SK-N-SH (cell line): Measurements from ENCODE around the gene CEP63. TPM values are rescaled to one million over a fixed set of nuclear protein-coding genes. Genes with fewer than 3 reads are reported as not detected.

Experiments
- CTCF ChIA-PET: fragments of 300-600, 350-600 bp; formaldehyde crosslinking; extraction: SDS; loops from one replicate; lab custom pipeline; 2021; lab: Yijun Ruan, JAX
- POLR2A ChIA-PET: fragments of 350-600 bp; sonication (Branson Sonifier 250); formaldehyde crosslinking; extraction: SDS; loops from one replicate; lab custom pipeline; 2020; ENCODE audit warnings: antibody characterized with exemption, inconsistent platforms; lab: Yijun Ruan, JAX
- DNase-seq: peaks from one replicate; pipeline ENCODE4 v3.0.0; 2012
- H2AFZ ChIP-seq: fragments of 200-600 bp; sonication (generic); 2 replicates; pipeline ENCODE4 v1.8.1; 2016; ENCODE audit warnings: antibody characterized with exemption, mild to moderate bottlenecking, low read depth
- H3F3A ChIP-seq: fragments of 200-600 bp; sonication (generic); replicated peaks from 2 replicates; pipeline ENCODE3; 2016; ENCODE audit warnings: antibody characterized with exemption, mild to moderate bottlenecking; ENCODE audit not compliant: insufficient read depth
- H3K27ac ChIP-seq, 2 experiments: fragments of 200-500 bp in 1 of 2; fragments of 200-600 bp in 1 of 2; sonication (Bioruptor generic) in 1 of 2; sonication (generic), shearing (Covaris generic) in 1 of 2; 2 replicates each; pipeline versions ENCODE4 v1.5.1 to v1.6.1; 2014 to 2016; ENCODE audit warnings: low read depth in 2 of 2, inconsistent platforms in 1 of 2, low read length in 1 of 2, mild to moderate bottlenecking in 1 of 2, mixed read lengths in 1 of 2
- H3K27me3 ChIP-seq: fragments of 200-600 bp; sonication (generic), shearing (Covaris generic); 2 replicates; pipeline ENCODE4 v1.6.1; 2016; ENCODE audit warnings: mixed run types; ENCODE audit not compliant: insufficient read depth
- H3K36me3 ChIP-seq, 2 experiments: fragments of 200-500 bp in 1 of 2; fragments of 200-600 bp in 1 of 2; sonication (Bioruptor generic) in 1 of 2; sonication (generic) in 1 of 2; replicated peaks in 1 of 2; 2 replicates each; pipeline versions ENCODE3 to v1.5.1; 2014 to 2016; ENCODE audit warnings: low read length in 1 of 2, mild to moderate bottlenecking in 1 of 2; ENCODE audit not compliant: insufficient read depth in 2 of 2, control insufficient read depth in 1 of 2
- H3K4me1 ChIP-seq, 2 experiments: fragments of 200-500 bp in 1 of 2; fragments of 200-600 bp in 1 of 2; sonication (Bioruptor generic) in 1 of 2; sonication (generic), shearing (Covaris generic) in 1 of 2; 2 replicates each; pipeline versions ENCODE4 v1.5.1 to v1.6.1; 2014 to 2016; ENCODE audit warnings: low read depth in 1 of 2, low read length in 1 of 2, mixed run types in 1 of 2; ENCODE audit not compliant: insufficient read depth in 2 of 2, control insufficient read depth in 1 of 2
- H3K4me2 ChIP-seq: fragments of 200-600 bp; sonication (generic), shearing (Covaris generic); 2 replicates; pipeline ENCODE4 v1.6.1; 2017; ENCODE audit warnings: mixed run types
- H3K4me3 ChIP-seq, 2 experiments: fragments of 200-500 bp in 1 of 2; fragments of 200-600 bp in 1 of 2; sonication (Bioruptor generic) in 1 of 2; sonication (generic), shearing (Covaris generic) in 1 of 2; 2 replicates each; pipeline versions ENCODE4 v1.5.1 to v1.8.1; 2014 to 2016; ENCODE audit warnings: low read depth in 2 of 2, inconsistent platforms in 1 of 2, low read length in 1 of 2, mild to moderate bottlenecking in 1 of 2, mixed read lengths in 1 of 2, moderate library complexity in 1 of 2
- H3K79me2 ChIP-seq: fragments of 200-600 bp; sonication (generic); 2 replicates; pipeline ENCODE4 v1.8.1; 2017; ENCODE audit warnings: mild to moderate bottlenecking; ENCODE audit not compliant: insufficient read depth
- H3K9ac ChIP-seq: fragments of 200-600 bp; sonication (generic); 2 replicates; pipeline ENCODE4 v1.6.1; 2017; ENCODE audit warnings: mixed run types
- H3K9me2 ChIP-seq: fragments of 200-600 bp; sonication (generic); 2 replicates; pipeline ENCODE4 v1.6.1; 2017; ENCODE audit warnings: mixed run types
- H3K9me3 ChIP-seq: fragments of 200-600 bp; sonication (generic); 2 replicates; pipeline ENCODE4 v1.6.1; 2017; ENCODE audit warnings: mixed run types, mild to moderate bottlenecking, moderate library complexity
- H4K20me1 ChIP-seq: fragments of 200-600 bp; sonication (generic); 2 replicates; pipeline ENCODE4 v1.6.1; 2017; ENCODE audit warnings: mild to moderate bottlenecking, mixed run types; ENCODE audit not compliant: insufficient read depth
- CHD2 ChIP-seq: fragments of 150-350 bp; IDR thresholded peaks from 2 replicates; pipeline ENCODE4 v1.6.1; 2018; ENCODE audit warnings: low read length; ENCODE audit not compliant: partially characterized antibody
- CTCF ChIP-seq: fragments of 200-600 bp; sonication (generic); IDR thresholded peaks from 2 replicates; pipeline ENCODE4 v1.6.1; 2017; ENCODE audit warnings: antibody characterized with exemption, mild to moderate bottlenecking, moderate library complexity
- EP300 ChIP-seq, 2 experiments: IDR thresholded peaks; 2 replicates each; pipeline versions ENCODE4 v1.4.0 to v1.6.1; 2012; ENCODE audit warnings: borderline replicate concordance in 1 of 2, low read depth in 1 of 2, low read length in 1 of 2
- EZH2phosphoT487 ChIP-seq: fragments of 200-600 bp; sonication (generic); IDR thresholded peaks from 2 replicates; pipeline ENCODE4 v1.6.1; 2017; ENCODE audit warnings: low read depth, mixed run types, mild to moderate bottlenecking, antibody characterized with exemption, moderate library complexity, borderline replicate concordance
- FOSL2 ChIP-seq: IDR thresholded peaks from 2 replicates; pipeline ENCODE4 v1.4.0; 2012; ENCODE audit warnings: low read depth, mild to moderate bottlenecking, moderate library complexity, borderline replicate concordance
- FOXJ3 ChIP-seq: sonication (generic); formaldehyde crosslinking; IDR thresholded peaks from 2 replicates; pipeline ENCODE4 v1.5.1; 2020; ENCODE audit warnings: mild to moderate bottlenecking, missing genetic modification reagents
- GABPA ChIP-seq: IDR thresholded peaks from 2 replicates; pipeline ENCODE4 v1.4.0; 2012; ENCODE audit warnings: low read depth, mild to moderate bottlenecking
- JUND ChIP-seq: IDR thresholded peaks from 2 replicates; pipeline ENCODE4 v1.4.0; 2012
- MEF2A ChIP-seq: IDR thresholded peaks from 2 replicates; pipeline ENCODE4 v1.4.0; 2012; ENCODE audit warnings: low read depth, borderline replicate concordance
- MXI1 ChIP-seq: IDR thresholded peaks from 2 replicates; pipeline ENCODE4 v1.6.1; 2012; ENCODE audit warnings: mild to moderate bottlenecking, low read depth, low read length, improper control_type of control experiment
- NFIC ChIP-seq: IDR thresholded peaks from 2 replicates; pipeline ENCODE4 v1.4.0; 2012; ENCODE audit warnings: borderline replicate concordance
- NRF1 ChIP-seq: IDR thresholded peaks from 2 replicates; pipeline ENCODE4 v1.6.1; 2012; ENCODE audit warnings: low read depth, mild to moderate bottlenecking, low read length
- RAD21 ChIP-seq: IDR thresholded peaks from 2 replicates; pipeline ENCODE4 v1.6.1; 2012; ENCODE audit warnings: mild to moderate bottlenecking, low read length
- RCOR1 ChIP-seq: fragments of 150-350 bp; IDR thresholded peaks from 2 replicates; pipeline ENCODE4 v1.6.1; 2017; ENCODE audit warnings: antibody characterized with exemption, low read length
- REST ChIP-seq: IDR thresholded peaks from 2 replicates; pipeline ENCODE4 v1.6.1; 2012; ENCODE audit warnings: mild to moderate bottlenecking, low read depth, low read length, moderate library complexity
- RXRA ChIP-seq: IDR thresholded peaks from 2 replicates; pipeline ENCODE4 v1.4.0; 2012; ENCODE audit warnings: low read depth, mild to moderate bottlenecking, borderline replicate concordance
- SMC3 ChIP-seq: IDR thresholded peaks from 2 replicates; pipeline ENCODE4 v1.6.1; 2012; ENCODE audit warnings: low read depth, low read length, improper control_type of control experiment
- TAF1 ChIP-seq: IDR thresholded peaks from 2 replicates; pipeline ENCODE4 v1.6.1; 2012; ENCODE audit warnings: low read depth, mild to moderate bottlenecking, low read length, moderate library complexity, borderline replicate concordance
- TCF12 ChIP-seq: IDR thresholded peaks from 2 replicates; pipeline ENCODE4 v1.4.0; 2012
- TEAD4 ChIP-seq: IDR thresholded peaks from 2 replicates; pipeline ENCODE4 v1.4.0; 2012; ENCODE audit warnings: mild to moderate bottlenecking, borderline replicate concordance; ENCODE audit not compliant: insufficient read depth
- USF2 ChIP-seq: fragments of 150-350 bp; IDR thresholded peaks from 2 replicates; pipeline ENCODE4 v1.6.1; 2017; ENCODE audit warnings: antibody characterized with exemption, low read length, low read depth, borderline replicate concordance
- WGBS: methylation state at CpG from one replicate; pipeline ENCODE4 v1.1.6; 2017; ENCODE audit warnings: low lambda C conversion rate; 5-methylcytosine and 5-hydroxymethylcytosine counted together
- polyA plus RNA-seq, 3 experiments: library from polyadenylated mRNA; depleted of rRNA; stranded (reverse); fragments of >200 nt; gene quantifications; 2 replicates each; pipeline ENCODE4 v1.2.3, GENCODE V29; 2012
- TF ChIP-seq, protein P1 (sequence below): fragments of 150-350 bp; IDR thresholded peaks from 2 replicates; pipeline ENCODE4 v1.6.1; 2016; ENCODE audit warnings: mild to moderate bottlenecking, low read depth, low read length
- TF ChIP-seq, protein P2 (sequence below): IDR thresholded peaks from 2 replicates; pipeline ENCODE4 v1.4.0; 2012; ENCODE audit warnings: low read depth, borderline replicate concordance
- TF ChIP-seq, protein P3 (sequence below): IDR thresholded peaks from 2 replicates; pipeline ENCODE4 v1.4.0; 2012; ENCODE audit warnings: low read depth
- TF ChIP-seq, protein P4 (sequence below): IDR thresholded peaks from 2 replicates; pipeline ENCODE4; 2012

Gene CEP63
- polyA plus RNA-seq, 1 of the 3 experiments (the other 2 are of a cell fraction): 6.3 TPM

GRCh38 chr3:134477938-134478337 is 7.9 kb upstream of the CEP63 start:
- Histone ChIP-seq H3K4me3 (no peak overlapping the region), H3K4me2 (peak overlapping the region; percentile 30), H3K9ac (peak overlapping the region; percentile 51; the same call in 1 of the 2 replicates), H3K4me1 (peaks cover 0 to 18% of the 10 kb centered on the region in 2 experiments), H3K9me3 (no peaks in the 10 kb centered on the region), H2AFZ (no peak overlapping the region), H3F3A (peaks cover 41% of the 10 kb centered on the region), H3K36me3 (peaks cover 57 to 61% of the 10 kb centered on the region in 2 experiments), H4K20me1 (no peaks in the 10 kb centered on the region), H3K79me2 (peaks cover 40% of the 10 kb centered on the region), H3K27ac (peak overlapping the region; percentile 74 to 83; a peak in 3 of 4 replicates), H3K9me2 (no peaks in the 10 kb centered on the region), H3K27me3 (no peaks in the 10 kb centered on the region)
- WGBS: 23% methylated on average over 2 of the region's 2 CpGs
- ChIA-PET CTCF (interaction anchor here (2.1 to 17.6 kb wide), 3 partner anchors 9 to 266 kb away, joined by 5 to 375 read pairs (median 21); no protein-coding TSS in a partner anchor), POLR2A (no interaction called here)
- DNase-seq: no peak
- peak; percentile 73; the same call in 1 of the 2 replicates for TF ChIP-seq TEAD4
- no peak for TF ChIP-seq NFIC
- no peak for TF ChIP-seq EP300 (IDR thresholded peaks at IDR 0.05; ENCODE audit: borderline replicate concordance in 1 of 2, low read depth in 1 of 2, low read length in 1 of 2)
- no peak for TF ChIP-seq MEF2A
- TF ChIP-seq, protein P1, sequence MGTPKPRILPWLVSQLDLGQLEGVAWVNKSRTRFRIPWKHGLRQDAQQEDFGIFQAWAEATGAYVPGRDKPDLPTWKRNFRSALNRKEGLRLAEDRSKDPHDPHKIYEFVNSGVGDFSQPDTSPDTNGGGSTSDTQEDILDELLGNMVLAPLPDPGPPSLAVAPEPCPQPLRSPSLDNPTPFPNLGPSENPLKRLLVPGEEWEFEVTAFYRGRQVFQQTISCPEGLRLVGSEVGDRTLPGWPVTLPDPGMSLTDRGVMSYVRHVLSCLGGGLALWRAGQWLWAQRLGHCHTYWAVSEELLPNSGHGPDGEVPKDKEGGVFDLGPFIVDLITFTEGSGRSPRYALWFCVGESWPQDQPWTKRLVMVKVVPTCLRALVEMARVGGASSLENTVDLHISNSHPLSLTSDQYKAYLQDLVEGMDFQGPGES: no peak
- TF ChIP-seq MXI1: no peak
- no peak for TF ChIP-seq FOSL2
- TF ChIP-seq GABPA: no peak
- no peak for TF ChIP-seq RXRA
- TF ChIP-seq USF2: no peak
- TF ChIP-seq RCOR1: no peak
- TF ChIP-seq, protein P2, sequence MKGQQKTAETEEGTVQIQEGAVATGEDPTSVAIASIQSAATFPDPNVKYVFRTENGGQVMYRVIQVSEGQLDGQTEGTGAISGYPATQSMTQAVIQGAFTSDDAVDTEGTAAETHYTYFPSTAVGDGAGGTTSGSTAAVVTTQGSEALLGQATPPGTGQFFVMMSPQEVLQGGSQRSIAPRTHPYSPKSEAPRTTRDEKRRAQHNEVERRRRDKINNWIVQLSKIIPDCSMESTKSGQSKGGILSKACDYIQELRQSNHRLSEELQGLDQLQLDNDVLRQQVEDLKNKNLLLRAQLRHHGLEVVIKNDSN: no peak
- no peak for TF ChIP-seq EZH2phosphoT487
- TF ChIP-seq, protein P3, sequence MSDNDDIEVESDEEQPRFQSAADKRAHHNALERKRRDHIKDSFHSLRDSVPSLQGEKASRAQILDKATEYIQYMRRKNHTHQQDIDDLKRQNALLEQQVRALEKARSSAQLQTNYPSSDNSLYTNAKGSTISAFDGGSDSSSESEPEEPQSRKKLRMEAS: no peak
- TF ChIP-seq CHD2: no peak
- peak; percentile 15; the same call in 1 of the 2 replicates for TF ChIP-seq JUND
- TF ChIP-seq FOXJ3 (CRISPR knock-in tag): no peak
- no peak for TF ChIP-seq REST
- TF ChIP-seq RAD21: no peak
- no peak for TF ChIP-seq TAF1
- TF ChIP-seq SMC3: no peak
- peak; percentile 52; the same call in 1 of the 2 replicates for TF ChIP-seq TCF12
- no peak for TF ChIP-seq CTCF
- no peak for TF ChIP-seq NRF1
- TF ChIP-seq, protein P4, sequence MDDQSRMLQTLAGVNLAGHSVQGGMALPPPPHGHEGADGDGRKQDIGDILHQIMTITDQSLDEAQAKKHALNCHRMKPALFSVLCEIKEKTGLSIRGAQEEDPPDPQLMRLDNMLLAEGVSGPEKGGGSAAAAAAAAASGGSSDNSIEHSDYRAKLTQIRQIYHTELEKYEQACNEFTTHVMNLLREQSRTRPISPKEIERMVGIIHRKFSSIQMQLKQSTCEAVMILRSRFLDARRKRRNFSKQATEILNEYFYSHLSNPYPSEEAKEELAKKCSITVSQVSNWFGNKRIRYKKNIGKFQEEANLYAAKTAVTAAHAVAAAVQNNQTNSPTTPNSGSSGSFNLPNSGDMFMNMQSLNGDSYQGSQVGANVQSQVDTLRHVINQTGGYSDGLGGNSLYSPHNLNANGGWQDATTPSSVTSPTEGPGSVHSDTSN: peak; percentile 35
